Heart right ventricle (tissue), 16 donors: ENCODE data around the gene CAMP. TPM values are rescaled to one million over a fixed set of nuclear protein-coding genes. Genes with fewer than 3 reads are reported as not detected.

ENCODE experiments used
- ATAC-seq, 8 donors: fragments of 200-7000 bp; cut with Tn5 transposase; one replicate each; pipeline ENCODE4 v1.9.1; 2020; ENCODE audit warnings: mild to moderate bottlenecking in 8 of 8, moderate library complexity in 8 of 8, moderate number of reproducible peaks in 1 of 8
- DNase-seq, 2 donors: peaks; one replicate each; pipeline ENCODE4 v3.0.0-alpha.2; 2020
- H3K27ac ChIP-seq, 10 donors: fragments of 200-600 bp; sonication (generic) in 2 of 10; one replicate each; pipeline versions ENCODE4 v1.5.0 to v1.8.0; 2020 to 2022; ENCODE audit warnings: mild to moderate bottlenecking in 3 of 10
- H3K27me3 ChIP-seq, 7 donors: fragments of 200-600 bp; one replicate each; pipeline ENCODE4 v1.8.0; 2021 to 2022; ENCODE audit warnings: mild to moderate bottlenecking in 2 of 7
- H3K36me3 ChIP-seq, 9 donors: fragments of 200-600 bp; sonication (generic) in 1 of 9; one replicate each; pipeline versions ENCODE4 v1.5.0 to v1.8.0; 2020 to 2022; ENCODE audit warnings: mild to moderate bottlenecking in 2 of 9
- H3K4me1 ChIP-seq, 9 donors: fragments of 200-600 bp; sonication (generic) in 1 of 9; one replicate each; pipeline versions ENCODE4 v1.5.0 to v1.8.0; 2020 to 2022; ENCODE audit warnings: mild to moderate bottlenecking in 4 of 9
- H3K4me3 ChIP-seq, 10 donors: fragments of 200-600 bp; sonication (generic) in 2 of 10; one replicate each; pipeline versions ENCODE4 v1.5.0 to v1.8.0; 2020 to 2022; ENCODE audit warnings: mild to moderate bottlenecking in 7 of 10, moderate library complexity in 2 of 10
- H3K9me3 ChIP-seq, 11 donors: fragments of 200-600 bp in 10 of 11; sonication (generic) in 2 of 11; one replicate each; pipeline versions ENCODE4 v1.5.0 to v1.8.0; 2013 to 2022; ENCODE audit warnings: mild to moderate bottlenecking in 2 of 11, control low read depth in 1 of 11, moderate library complexity in 1 of 11
- WGBS, 2 donors: extraction: QIAGEN DNeasy Blood & Tissue Kit; methylation state at CpG; one replicate each; pipeline ENCODE4 v1.1.7; 2013; ENCODE audit warnings: inconsistent platforms in 1 of 2; 5-methylcytosine and 5-hydroxymethylcytosine counted together
- intact Hi-C, 10 donors: fragments of 100-400 bp; cut with DNase I; formaldehyde crosslinking; loops; one replicate each; pipeline versions ENCODE4 v1.11.1 to v1.14.2; 2022
- polyA plus RNA-seq, 2 donors: library from polyadenylated mRNA; stranded (reverse); fragments of 200-250 nt; gene quantifications; one replicate each; pipeline ENCODE4 v1.2.3, GENCODE V29; 2013
- total RNA-seq, 10 donors: library from RNA; stranded (reverse); fragmentation: NEBNext Ultra II Directional in 3 of 10; extraction: Animal tissue kit (Norgen Biotek cat#: 25700) in 3 of 10; gene quantifications; one replicate each; pipeline versions ENCODE4 v1.2.1 to v1.2.4, GENCODE V29; 2021 to 2023
- TF ChIP-seq, protein P1 (sequence below), 9 donors: fragments of 200-600 bp; sonication (generic) in 2 of 9; IDR thresholded peaks; one replicate each; pipeline versions ENCODE4 v1.5.0 to v1.8.0; 2021 to 2022; ENCODE audit warnings: antibody characterized with exemption in 9 of 9, mild to moderate bottlenecking in 5 of 9, moderate library complexity in 1 of 9
- donor health status: Arrhythmogenic right ventricular cardiomyopathy.
- donor health status: ischemic (EF 13 %, LVEDD 7.1; RV severe dilation, severe dysfunction).
- donor health status: healthy with polysubstance abuse.
- donor health status: DM: no; HTN: yes; CAD: no.
- donor health status: DM: no; HTN: no; CAD: no.
- donor health status: ischemic (EF 25% LVEDD 6.9; RV normal size, moderate dysfunction).
- donor health status: ischemic (EF 25% LVEDD 5.7; RV mildly dilated, moderate dysfunction).
- donor health status: healthy.
- donor health status: DM: yes; HTN: yes; CAD: no.
- donor health status: Ischemic cardiomyopathy.
- donor health status: ischemic (EF 35%, LVEDD 5.7; RV mildly dilated, moderate dysfunction).
- donor health status: nonischemic (EF 11% LVEDD 7.7; RV severe dilation, severe dysfunction).
- donor health status: DM: yes; HTN: yes; CAD: no.
- donor health status: PGD.
- donor health status: ischemic (EF 29% LVEDD 5.4; RV normal size, mild dysfunction).
- donor health status: nonischemic (EF 23%, LVEDD 6.1; RV moderate dilation, normal function).

CAMP gene
- total and polyA plus RNA-seq, 12 donors, result 0.33 to 4.1 (median 0.76) TPM; not detected in 5

DNA sequence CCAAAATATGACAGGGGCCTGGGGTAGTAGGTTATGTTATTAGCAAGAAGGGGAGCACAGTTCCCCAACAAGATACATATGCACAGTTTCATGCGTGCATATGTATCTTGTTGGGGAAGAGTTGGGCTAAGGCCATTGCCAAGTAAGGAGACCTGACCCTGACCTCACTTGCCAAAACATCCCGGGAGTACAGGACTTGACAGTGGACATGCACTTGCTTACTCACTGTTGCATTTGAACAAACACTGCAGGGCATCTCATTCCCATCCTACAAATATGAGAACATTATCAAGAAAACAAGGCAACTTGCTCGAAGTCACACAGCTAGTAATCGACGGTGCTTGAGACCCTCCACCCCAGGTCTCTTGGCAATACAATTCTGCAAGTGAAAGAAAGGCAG is 4.8 kb upstream of the CAMP start:
- Histone ChIP-seq H3K9me3 (no peaks in the 10 kb centered on the region), H3K36me3 (no peaks in the 10 kb centered on the region), H3K27me3 (no peaks in the 10 kb centered on the region), H3K4me3 (no peak overlapping the region), H3K27ac (no peak overlapping the region), H3K4me1 (peaks cover 5 to 54% (median 20%) of the 10 kb centered on the region in 9 donors)
- WGBS, 2 donors, result 88 to 95% methylated on average over 5 of the region's 5 CpGs
- no peak for DNase-seq
- TF ChIP-seq, protein P1, sequence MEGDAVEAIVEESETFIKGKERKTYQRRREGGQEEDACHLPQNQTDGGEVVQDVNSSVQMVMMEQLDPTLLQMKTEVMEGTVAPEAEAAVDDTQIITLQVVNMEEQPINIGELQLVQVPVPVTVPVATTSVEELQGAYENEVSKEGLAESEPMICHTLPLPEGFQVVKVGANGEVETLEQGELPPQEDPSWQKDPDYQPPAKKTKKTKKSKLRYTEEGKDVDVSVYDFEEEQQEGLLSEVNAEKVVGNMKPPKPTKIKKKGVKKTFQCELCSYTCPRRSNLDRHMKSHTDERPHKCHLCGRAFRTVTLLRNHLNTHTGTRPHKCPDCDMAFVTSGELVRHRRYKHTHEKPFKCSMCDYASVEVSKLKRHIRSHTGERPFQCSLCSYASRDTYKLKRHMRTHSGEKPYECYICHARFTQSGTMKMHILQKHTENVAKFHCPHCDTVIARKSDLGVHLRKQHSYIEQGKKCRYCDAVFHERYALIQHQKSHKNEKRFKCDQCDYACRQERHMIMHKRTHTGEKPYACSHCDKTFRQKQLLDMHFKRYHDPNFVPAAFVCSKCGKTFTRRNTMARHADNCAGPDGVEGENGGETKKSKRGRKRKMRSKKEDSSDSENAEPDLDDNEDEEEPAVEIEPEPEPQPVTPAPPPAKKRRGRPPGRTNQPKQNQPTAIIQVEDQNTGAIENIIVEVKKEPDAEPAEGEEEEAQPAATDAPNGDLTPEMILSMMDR (IDR thresholded peaks at IDR 0.05), result no peak
- no peak for ATAC-seq
- intact Hi-C loops, result no loop called here

DNA sequence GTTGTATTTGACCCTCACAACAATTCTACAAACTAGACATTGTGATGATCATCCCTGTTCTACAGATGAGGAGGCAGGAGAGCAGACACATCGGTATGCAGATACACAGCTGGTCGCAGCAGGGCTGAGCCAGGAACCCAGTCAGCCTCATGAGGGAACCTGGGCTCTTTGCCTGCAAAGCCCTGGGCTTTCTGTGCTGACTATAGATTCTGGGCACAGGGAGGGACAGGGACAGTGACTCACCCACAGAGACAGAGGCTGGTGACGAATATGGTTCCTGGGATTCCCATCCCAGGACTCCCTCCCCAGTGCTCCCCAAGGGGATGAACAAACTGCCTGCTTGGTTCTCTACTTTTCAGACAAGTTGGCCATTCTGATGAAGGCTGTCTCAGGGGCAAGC is 3.8 kb upstream of the CAMP start:
- WGBS, 2 donors, result 79 to 81% methylated on average over 3 of the region's 3 CpGs
- Histone ChIP-seq H3K36me3 (no peaks in the 10 kb centered on the region), H3K27me3 (no peaks in the 10 kb centered on the region), H3K9me3 (no peaks in the 10 kb centered on the region), H3K4me3 (no peak overlapping the region), H3K4me1 (peaks cover 5 to 56% (median 20%) of the 10 kb centered on the region in 9 donors), H3K27ac (no peak overlapping the region)
- intact Hi-C loops, result no loop called here
- TF ChIP-seq, protein P1 (IDR thresholded peaks at IDR 0.05), result no peak
- DNase-seq (peak in 1 of 2 donors; percentile 48), ATAC-seq (peak in 1 of 8 donors; percentile 57)

DNA sequence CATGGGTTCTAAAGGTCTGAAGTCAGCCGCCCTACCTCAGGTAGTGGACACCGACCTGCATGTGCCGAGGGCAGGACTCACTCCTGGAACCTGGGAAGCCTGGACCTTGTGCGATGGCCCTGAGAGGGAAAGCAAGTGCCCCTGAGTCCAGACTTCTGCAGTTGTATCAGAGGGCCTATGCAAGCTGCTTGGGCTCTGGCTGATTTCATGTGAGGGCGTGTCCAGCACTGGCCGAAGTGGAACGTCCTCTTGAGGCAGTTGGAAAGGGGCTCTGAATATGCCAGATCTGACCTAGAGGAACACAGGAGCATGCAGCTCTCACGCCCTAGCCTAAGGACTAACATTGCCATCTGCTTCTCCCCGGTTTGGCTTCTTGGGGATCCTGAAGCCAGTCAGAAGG is 2.5 kb upstream of the CAMP start:
- Histone ChIP-seq H3K27ac (no peak overlapping the region), H3K9me3 (no peaks in the 10 kb centered on the region), H3K27me3 (no peaks in the 10 kb centered on the region), H3K36me3 (no peaks in the 10 kb centered on the region), H3K4me3 (no peak overlapping the region), H3K4me1 (peaks cover under 1 to 44% (median 8%) of the 10 kb centered on the region in 9 donors)
- intact Hi-C loops, result no loop called here
- no peak for DNase-seq
- WGBS, 2 donors, result 83% methylated on average over 9 of the region's 9 CpGs
- no peak for ATAC-seq
- TF ChIP-seq, protein P1 (IDR thresholded peaks at IDR 0.05), result no peak

DNA sequence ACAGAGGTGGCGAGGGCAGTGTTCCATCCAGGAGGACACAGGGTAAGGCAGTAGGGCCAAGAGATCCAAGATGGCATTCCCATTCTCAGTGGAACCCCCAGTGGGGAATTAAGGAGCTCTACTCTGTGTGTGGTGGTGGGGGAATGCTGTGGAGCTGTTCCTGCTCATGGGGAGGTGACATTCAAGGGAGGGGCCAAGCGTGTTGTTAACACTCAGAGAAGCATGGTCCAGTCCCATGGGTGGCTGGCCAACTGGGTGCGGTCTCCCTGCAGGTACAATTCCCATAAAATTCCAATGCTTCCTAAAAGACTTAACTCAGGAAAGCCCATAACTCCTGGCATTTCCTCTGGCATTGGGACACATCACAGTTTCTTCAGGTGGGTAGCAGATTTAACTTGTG is 2.3 kb downstream of the CAMP start:
- H3K36me3 ChIP-seq, result no peaks in the 10 kb centered on the region
- DNase-seq, result no peak
- H3K27ac ChIP-seq, result no peak overlapping the region
- H3K4me3 ChIP-seq, result no peak overlapping the region
- H3K27me3 ChIP-seq, result no peaks in the 10 kb centered on the region
- ATAC-seq, result no peak
- 83 to 85% methylated on average over 3 of the region's 3 CpGs for WGBS, 2 donors
- TF ChIP-seq, protein P1 (IDR thresholded peaks at IDR 0.05), result no peak
- intact Hi-C loops, result no loop called here
- H3K9me3 ChIP-seq, result no peaks in the 10 kb centered on the region
- H3K4me1 ChIP-seq, result peaks cover 0 to 22% (median 0%) of the 10 kb centered on the region in 9 donors
